IPS-NIHi7 (cell line): ENCODE measurements around the gene SLC45A1.
"Not testable (repeated sequence)": the region's sequence is repeated elsewhere in the genome, so short reads cannot be mapped to it uniquely, and the experiment has no call there.

Experiments
- DNase-seq: peaks from one replicate; pipeline ENCODE4 v3.0.0; 2012; ENCODE audit warnings: mixed read lengths; ENCODE audit errors: extremely low spot score

SLC45A1 gene

DNA sequence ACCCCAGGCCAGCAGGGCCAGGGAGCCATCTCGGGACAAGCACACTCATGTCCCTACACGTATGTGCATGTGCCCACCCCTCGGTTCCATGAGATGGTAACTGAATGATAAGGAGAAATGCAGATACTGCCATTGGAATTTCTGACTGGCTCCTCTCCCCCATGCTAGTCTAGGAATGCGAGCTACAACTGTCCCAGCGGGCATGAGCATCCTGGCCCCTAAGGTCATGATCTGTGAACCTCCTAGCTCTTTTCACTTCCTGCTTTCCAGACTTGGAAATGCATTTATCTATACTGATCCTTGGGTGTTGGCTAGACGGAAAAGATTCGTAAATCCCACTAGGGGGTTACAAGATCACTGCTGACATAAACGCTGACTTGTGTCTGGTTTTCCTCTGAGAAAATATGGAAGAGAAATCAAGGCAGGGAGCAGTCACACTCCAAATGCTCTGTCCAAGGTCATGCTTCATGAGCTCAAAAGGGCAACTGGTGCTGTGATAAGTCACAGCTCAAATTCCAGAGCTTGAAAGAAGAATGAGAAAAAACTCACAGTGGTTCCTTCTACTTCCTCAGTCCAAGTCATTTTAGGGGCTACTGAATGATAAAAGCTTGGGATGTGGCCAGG is 49.8 kb downstream of the SLC45A1 start:
- no peak for DNase-seq

DNA sequence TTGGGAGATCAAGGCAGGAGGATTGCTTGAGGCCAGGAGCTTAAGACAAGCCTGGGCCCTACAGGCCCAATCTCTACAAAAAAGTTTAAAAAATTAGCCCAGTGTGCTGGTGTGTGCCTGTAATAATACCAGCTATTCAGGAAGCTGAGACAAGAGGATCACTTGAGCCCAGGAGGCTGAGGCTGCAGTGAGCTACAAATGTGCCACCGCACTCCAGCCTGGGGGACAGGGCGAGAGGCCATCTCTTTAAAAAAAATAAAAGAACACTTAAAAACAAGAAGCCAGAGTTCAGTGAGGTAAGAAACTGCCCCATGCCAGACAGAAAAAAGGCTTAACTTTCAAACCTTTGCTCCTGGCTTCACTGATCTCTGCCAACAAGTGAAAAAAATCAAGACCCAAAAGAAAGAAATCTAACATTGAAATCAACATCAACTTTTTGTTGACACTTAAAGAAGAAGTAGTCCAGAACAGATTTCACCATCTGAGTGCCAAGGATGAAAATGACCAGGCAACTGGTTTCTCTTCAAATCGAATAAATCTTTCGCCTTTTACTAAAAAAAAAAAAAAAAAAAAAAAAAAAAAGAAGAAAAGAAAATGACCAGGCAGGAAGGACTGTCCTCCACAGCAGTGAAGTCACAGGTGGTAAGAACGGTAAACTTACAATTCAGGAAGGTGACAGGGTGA is 51.2 kb downstream of the SLC45A1 start:
- no peak for DNase-seq

DNA sequence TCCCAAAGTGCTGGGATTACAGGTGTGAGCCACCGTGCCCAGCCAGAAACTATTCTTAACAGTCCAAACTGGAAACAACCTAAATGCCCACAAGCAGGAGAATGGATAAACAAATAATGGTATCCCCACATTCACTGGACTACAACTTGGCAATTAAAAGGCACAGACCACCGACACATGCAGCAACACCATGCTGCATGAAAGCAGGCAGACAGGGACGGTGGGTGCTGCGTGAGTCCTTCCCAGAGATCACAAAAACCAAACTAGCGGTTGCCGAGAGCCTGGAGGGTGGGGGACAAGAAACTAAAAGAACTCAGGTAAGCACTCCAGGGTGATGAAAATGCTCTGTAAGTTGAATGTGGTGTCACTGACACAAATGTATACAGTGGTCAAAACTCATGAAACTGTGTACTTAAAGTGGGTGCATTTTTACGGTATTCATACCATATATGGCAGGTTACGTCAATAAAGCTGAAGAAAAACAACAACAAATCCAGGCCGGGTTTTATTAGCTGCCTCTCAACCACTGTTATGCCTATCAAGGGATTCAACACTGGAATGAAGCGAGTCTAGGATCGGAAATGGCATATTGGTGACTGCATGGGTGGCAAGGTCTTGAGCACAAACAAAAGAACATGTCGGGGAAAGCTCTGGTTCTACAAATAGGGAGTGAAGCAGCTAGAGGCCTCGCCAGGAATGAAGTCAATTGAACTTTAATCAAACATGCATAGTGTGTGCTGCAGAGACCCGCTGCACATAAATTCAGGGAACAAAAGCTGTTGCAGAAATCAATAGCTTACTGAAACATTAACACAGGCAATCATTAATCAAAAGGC is 52.4 kb downstream of the SLC45A1 start:
- no peak for DNase-seq

DNA sequence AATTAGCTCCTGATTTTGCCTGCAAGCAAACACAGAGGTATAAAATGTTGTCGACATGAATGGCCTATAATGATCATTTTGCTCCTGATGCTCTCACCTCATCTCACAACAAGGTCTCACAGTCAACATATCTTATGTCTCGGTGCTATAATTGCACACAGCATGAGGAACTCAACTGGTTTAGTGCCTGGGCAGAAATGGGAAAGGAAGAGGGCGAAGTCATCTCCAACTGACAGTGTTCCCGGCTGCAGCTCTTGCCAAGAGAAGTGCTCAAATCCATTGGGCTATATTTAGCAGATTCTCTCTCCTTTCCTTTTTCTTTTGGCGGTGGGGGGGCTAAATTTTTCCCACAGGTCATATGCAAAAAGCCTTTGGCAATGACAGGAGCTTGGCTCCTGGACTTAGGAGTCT is 53.0 kb downstream of the SLC45A1 start:
- DNase-seq = no peak

DNA sequence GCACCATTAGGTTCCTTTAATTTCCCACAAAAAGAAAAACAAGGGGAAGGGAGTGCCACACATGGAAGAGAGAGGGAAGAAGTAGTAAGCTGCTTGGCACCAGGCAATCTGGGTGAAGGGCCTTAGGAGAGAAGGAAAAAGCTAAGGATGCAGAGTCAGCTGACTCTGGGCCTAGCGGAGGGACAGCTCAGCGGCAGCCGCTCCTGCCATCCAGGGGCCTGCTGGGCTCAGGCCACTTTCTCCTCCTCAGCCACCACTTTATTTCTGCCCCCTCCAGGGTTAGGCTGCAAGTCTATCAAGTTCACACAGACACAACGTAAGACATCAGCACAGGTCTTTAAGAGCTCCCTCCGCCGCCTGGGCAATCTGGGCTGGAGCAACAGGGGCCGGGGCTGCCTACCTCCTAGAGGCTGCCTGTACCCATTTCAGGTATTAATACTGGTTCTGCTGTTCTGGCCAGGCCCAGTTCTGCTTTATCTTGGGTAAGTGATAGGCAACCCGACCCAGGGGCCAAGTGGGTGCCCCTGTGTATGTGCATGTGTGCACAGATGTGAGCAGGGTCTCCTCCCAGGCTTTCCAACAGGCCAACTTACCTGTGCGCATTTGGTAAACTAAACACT is 53.6 kb downstream of the SLC45A1 start:
- no peak for DNase-seq

DNA sequence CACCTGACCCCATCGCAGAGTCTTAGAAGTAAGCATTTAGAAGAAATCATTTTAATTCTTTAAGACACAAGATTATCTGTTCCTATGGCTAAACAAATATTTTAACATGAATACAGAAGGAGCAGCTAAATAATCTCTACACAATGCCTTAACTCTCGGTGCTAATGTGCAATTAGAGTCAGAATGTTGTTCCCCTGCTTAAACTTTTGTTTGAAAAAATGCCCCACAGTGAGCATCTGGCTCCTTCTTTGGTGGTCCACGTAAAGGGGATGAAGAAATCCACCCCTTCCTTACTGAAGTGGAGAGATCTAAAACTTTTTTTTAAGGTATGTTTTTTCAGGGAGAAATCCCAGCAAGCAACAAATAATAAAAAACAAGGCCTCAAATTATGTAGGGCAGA is 55.2 kb downstream of the SLC45A1 start:
- DNase-seq = no peak

DNA sequence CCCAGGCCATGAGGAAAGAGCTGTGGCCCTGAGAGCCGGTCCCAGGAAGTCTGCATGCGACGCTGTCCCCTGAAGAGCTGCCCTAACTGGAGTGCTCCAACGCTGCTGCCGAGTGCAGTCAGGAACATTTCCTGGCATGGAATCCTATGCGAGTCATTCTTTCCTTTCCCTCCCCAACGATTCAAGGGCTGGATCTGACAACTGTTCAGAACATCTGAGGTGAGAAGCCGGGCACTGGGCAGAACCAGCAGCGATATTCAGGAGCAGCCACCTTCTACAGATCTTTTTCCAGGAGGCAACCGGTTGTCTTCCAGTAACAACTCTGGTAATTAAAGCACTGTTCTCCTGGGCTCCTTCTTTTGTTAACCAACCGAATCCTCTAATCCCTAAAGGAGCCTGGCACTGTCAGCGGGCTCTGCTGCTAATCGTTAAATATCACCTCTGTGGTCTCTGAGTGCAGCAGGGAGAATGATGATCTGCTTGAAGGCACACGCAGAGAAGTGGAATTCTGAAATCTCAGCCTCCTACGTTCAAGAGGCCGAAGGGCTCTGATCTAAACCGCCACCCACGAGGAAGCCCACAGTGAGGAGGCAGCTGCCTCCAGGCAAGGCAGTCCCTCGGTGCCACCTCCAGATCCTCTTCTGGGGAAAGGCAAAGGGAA is 55.8 kb downstream of the SLC45A1 start:
- DNase-seq = no peak

DNA sequence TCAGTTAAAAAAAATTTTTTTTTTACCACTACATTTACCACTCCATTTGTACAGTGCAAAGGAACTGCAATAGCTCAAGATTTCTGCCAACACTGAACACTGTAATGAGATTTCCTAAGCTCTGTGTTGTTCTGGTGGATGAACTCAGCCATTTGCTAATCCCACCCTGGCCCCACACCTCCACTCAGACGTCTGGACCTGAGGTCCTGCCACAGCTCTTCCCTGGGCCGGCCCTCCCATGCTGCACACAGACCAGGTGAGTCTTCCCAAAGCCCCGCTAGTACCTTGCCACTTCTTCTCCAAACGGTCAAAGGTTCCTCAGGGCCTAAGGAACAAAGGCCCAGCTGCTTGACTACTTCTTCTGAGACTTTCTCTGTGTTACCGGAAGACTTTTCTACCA is 56.4 kb downstream of the SLC45A1 start:
- no peak for DNase-seq

DNA sequence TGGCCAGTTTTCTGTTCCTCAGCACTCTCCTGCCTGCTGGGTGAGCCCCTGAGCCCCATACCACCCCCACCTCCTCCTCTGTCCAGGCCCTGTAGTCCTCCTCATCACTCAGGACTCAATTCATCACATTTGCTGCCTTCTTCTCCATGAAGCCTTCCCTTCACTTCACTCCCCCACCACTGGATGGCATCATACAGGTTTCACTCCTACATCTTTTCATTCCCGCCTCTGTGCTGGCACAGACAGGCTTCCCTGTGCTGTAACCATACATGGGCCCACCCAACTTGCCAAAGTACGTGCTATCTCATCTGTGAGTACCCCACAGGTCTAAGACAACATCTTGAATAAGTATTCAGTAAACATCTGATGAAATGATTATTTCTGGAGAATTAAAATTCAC is 56.9 kb downstream of the SLC45A1 start:
- DNase-seq = peak; percentile 67

DNA sequence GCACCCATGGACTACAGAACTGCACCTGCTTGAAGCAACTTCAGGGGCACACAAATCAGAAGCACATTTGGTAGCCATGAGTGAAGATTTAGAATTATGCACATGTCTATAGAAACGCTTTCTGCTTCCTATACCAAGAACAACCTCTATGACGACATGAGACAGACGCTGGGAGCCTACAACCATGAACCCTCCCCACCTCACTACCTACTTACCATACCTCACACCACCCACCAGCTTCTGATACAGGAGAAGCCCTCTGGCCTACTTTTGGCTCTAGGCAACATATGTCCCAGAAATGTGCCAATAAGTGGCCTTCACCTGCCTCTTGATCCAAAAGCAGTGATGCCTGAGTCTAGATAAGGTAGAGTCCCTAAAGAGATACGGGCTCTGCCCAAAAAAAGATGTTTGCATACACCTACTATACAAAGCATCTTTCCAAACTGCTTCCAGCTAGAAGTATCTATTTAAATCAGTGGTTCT is 58.5 kb downstream of the SLC45A1 start:
- DNase-seq = no peak

DNA sequence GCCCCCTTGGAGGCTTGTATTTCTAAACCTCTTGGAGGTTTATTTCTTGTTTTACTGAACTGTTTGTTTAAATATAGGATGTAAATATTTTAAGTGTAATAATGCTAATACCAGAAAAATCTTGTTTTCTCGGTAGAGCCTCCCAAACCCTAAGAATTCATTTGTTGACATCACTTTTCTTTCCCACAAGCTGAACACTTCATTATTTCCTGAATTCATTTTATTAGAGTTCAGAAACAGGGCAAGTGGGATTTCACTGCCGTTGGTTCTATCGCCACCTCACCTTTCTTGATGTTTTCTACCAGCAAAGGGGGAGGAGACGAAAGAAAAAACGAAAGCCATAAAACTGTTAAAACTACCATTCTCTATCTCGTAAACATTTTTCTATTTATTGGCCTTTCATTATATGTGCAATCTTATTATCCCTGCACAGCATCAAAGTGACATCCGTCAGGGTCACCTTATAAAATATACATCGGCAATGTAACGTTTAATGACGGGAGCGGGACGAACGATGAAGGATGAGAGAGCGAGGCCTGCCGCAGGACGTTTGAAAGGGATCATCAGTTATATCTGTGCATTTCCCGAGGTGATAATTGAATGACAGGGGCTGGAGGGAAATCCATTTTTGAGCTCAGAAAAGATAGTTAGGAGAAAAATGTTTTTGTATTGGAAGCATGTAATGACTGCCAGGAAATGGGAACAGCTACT is 59.5 kb downstream of the SLC45A1 start:
- no peak for DNase-seq

DNA sequence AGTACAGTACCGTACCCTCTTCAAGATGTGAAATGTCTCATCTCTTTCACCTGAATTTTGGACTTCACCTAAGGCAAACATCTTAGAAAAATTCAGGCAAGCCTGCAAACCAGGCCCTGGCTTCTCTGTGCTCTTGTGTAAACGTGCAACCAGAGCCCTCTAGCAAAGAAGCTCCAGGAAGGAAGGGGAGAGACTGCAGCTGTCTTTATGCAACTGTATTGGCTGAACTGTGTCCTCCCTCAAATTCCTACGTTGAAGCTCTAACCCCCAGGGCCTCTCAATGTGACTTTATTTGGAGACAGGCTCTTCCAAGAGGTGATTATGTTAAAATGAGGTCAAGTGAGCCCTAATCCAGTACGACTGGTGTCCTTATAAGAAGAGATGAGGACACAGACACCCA is 60.3 kb downstream of the SLC45A1 start:
- no peak for DNase-seq

DNA sequence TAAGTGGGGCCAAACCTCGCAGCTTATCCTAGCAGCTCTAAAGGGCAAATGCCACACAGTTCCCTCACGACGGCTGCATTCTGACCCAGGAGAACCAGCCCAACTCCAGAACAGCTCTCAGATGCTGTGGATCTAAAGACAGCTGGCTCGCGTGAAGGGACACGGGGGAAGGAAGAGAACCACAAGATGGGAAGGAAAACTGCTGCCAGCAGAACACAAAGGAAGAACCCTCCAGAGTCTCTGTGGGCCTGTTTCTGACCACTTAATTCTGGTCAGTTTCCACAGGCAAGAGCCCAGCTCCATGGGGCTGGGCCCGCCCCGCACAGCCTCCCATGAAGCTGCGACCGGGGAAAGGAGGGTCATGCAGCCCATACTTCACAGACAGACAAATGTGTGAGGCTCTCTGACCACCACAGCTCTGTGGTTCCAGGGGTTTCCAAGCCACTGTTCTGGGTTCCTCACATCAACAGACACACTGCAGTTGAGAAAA is 61.1 kb downstream of the SLC45A1 start:
- DNase-seq = no peak

DNA sequence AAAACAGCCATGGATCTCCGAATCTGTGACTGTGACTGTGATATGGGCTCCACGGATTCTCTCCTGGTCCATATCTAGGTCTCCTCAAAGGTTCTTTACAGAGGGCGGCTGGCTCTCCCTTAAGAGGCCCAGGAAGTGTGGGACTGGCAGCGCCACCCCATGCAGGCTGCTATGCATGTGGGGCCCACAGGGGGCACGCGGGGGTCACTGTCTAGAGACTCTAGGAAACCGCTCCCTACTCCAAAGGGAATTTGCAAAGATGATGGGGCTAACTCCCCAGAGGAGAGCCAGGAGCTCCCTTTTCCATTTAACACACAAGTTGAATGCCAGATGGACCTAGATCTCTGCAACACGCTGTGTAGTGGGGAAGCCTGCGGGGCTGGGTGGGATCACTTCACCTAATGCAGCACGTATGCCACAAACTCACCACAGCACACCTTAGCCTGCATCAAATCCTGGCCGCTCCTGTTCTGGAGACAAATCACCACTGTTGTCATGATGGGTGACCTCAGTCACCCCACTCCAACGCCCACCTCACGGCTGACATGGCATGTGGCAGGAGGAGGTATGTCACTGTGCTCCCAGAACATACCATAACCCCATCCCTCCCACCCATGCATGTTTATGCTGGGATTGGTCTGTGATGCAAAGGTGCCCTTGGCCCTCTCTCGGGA is 61.7 kb downstream of the SLC45A1 start:
- no peak for DNase-seq

DNA sequence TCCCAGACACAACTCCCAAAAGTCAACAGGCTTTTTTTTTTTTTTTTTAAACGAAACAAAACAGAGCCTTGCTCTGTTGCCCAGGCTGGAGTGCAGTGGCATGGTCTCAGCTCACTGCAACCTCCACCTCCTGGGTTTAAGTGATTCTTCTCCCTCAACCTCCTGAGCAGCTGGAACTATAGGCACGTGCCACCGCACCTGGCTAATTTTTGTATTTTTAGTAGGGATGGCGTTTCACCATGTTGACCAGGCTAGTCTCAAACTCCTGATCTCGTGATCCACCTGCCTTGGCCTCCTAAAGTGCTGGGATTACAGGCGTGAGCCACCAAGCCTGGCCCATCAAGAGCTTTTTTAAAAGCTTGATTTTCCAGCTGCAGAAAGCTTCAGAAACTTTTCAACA is 62.4 kb downstream of the SLC45A1 start:
- not testable (repeated sequence) for DNase-seq

DNA sequence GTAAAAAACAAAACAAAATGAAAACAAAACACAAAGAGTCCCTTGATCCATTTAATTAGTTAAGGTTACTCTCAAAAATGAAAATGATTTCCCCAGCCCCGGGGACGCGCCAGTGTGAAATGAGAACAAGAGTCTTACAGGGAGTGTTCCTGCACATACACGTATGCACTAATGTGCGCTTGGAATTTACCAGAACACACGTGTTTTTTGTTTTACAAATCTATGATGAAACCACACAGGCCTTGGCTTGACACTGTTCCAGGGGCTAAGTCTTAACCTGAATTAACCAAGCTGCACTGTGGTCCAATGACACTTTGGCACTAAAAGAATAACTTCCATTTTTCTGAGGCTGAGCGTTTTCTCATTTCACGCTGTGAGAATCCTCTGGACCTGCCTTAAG is 63.7 kb downstream of the SLC45A1 start:
- no peak for DNase-seq

DNA sequence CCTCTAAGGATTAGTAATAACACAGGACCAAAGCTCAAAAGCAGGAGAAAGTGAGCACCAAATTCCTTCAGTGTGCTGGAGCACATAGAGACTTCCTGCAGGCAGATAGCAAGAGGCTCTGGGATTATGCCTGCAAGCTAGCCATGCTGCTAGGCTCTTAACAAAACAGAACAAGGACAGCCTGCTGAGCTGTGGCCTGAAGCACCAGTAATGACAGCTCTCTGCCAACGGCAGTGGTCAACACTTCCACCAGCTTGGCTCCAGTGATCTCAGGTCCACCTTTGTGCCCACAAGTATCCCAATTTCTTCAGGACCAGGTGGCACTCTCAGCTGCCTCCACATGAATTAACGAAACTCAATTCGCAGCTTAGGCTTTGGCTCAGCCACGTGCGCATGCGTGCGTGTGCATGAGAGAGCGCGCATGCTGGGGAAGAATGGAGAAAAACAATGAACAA is 64.2 kb downstream of the SLC45A1 start:
- peak; percentile 46 for DNase-seq

DNA sequence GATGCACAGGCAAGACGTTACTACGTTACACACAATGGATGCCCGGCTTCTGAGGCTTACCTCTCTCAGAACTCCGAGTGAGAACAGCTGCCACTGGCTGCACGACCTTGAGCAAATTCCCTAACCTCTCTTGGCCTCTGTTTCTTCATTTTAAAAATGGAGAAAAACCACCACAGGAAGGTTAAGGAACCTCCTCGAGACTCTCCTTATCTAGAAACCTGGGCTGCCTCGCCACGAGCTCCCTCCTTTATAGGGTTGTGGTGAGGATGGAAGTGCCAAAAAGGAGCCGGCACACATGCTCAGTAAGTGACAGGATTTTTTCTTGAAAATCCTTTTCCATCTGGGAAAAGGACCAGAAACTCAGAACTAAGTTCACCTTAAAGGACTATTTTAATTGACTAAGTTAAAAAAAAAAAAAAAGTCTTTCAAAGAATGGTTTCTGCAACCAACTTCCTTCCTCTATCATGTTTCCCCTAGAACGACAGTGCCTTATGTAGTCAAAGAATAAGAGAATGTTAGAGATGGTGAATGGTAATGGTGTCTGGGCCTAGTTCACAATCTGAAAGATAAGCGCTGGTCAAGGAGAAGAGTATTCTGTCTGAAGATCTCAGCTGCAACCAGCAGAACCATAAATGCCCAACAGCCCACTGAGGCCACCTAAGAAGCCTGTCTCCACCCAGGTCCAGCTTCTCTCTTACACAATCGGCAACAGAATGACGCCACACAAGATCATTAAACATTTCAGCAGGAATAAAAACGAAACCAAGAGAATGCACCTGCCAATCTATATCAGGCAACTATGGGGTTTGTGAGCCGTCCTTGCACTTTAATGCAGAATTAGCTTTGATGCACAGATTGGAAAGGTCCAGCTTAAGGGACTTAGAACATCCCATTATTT is 64.9 kb downstream of the SLC45A1 start:
- DNase-seq = no peak

DNA sequence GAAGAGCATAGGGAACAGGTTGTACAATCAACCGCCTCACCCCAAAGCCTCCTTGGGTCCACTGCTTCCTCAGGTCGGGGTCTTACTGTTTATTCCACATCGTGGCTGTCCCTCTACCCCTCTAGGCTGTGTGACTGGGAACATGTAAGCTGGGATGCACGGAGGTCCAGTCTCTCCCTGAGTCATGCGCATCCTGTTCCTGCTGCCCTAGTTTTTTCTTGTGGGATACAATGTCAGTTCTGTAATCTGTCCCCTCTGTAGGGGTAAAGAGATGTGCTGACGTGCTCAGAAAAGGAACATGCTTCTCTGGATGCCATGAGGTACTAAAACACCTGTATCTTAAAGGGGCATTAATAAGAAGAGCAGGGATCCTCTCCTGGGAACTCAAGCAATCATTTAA is 66.2 kb downstream of the SLC45A1 start:
- DNase-seq = no peak
